Activated naive CD4-positive, alpha-beta T cell treated with anti-CD3 and anti-CD28 coated beads, Interleukin-2, amount 10 ng/mL, durations not matched to agents 7 days and 5 days (primary cell): ENCODE results near the gene ARHGAP31.
A peak's percentile ranks its signal among the peaks of the same experiment; 100 is the strongest.
"Not testable (repeated sequence)": the region's sequence is repeated elsewhere in the genome, so short reads cannot be mapped to it uniquely, and the experiment has no call there.

Source experiments
- CTCF ChIA-PET: fragments of 350-600 bp; sonication (Branson Sonifier 250); formaldehyde crosslinking; loops from one replicate; lab custom pipeline; 2021; ENCODE audit warnings: antibody characterized with exemption; lab: Charles Lee
- DNase-seq: peaks from one replicate; pipeline ENCODE4 v3.0.0-alpha.2; 2020
- H3K27ac Mint-ChIP-seq: one replicate; pipeline ENCODE4 v1.8.0; 2021; ENCODE audit warnings: mild to moderate bottlenecking, moderate library complexity, mixed read lengths
- H3K27me3 Mint-ChIP-seq: one replicate; pipeline ENCODE4 v1.8.0; 2021; ENCODE audit warnings: mild to moderate bottlenecking, mixed read lengths
- H3K36me3 Mint-ChIP-seq: one replicate; pipeline ENCODE4 v1.8.0; 2021; ENCODE audit warnings: mixed read lengths
- H3K4me1 Mint-ChIP-seq: one replicate; pipeline ENCODE4 v1.8.0; 2021; ENCODE audit warnings: mixed read lengths
- H3K4me3 Mint-ChIP-seq: one replicate; pipeline ENCODE4 v1.8.0; 2021; ENCODE audit warnings: mild to moderate bottlenecking, moderate library complexity, mixed read lengths
- H3K9me3 Mint-ChIP-seq: one replicate; pipeline ENCODE4 v1.8.0; 2021; ENCODE audit warnings: mixed read lengths

The ARHGAP31 gene

DNA sequence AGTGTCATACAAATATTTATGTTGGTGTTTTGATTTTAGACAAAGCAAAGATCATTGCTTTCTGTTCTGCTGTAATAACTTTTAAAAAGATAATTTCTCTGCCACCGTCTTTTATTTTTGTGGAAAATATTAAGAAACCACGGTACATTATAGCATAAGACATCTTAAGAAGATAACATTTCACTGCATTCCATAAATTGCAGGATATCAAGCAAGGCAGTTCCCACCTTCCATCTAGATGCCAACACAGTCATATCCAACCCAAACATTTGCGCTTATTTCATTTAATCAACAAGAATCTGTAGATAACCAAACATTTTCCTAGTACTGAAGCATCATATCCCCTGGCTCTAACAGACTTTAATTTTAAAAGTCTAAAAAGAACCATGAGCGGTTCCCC, 25.1 kb downstream of the ARHGAP31 start:
- no peak overlapping the region for H3K27ac Mint-ChIP-seq
- peaks cover 37% of the 10 kb centered on the region for H3K27me3 Mint-ChIP-seq
- CTCF ChIA-PET, result no interaction called here

DNA sequence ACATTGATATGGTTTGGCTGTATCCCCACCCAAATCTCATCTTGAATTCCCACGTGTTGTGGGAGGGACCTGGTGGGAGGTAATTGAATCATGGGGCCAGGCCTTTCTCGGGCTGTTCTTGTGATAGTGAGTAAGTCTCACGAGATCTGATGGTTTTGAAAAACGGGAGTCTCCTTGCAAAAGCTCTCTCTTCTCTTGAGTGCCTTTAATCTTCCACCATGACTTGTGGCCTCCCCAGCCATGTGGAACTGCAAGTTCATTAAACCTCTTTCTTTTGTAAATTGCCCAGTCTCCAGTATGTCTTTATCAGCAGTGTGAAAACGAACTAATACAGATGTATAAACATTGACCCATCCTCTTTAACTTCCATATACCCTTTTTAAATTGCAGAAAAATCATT, 26.6 kb downstream of the ARHGAP31 start:
- H3K36me3 Mint-ChIP-seq, H3K27ac Mint-ChIP-seq, H3K4me3 Mint-ChIP-seq, DNase-seq, CTCF ChIA-PET, H3K9me3 Mint-ChIP-seq: not testable (repeated sequence)
- H3K27me3 Mint-ChIP-seq, result peaks cover 48% of the 10 kb centered on the region
- H3K4me1 Mint-ChIP-seq, result peaks cover 22% of the 10 kb centered on the region

More for the DNA sequence above, 25.1 kb downstream of the ARHGAP31 start:
- no peak overlapping the region for H3K4me3 Mint-ChIP-seq
- no peak for DNase-seq
- peaks cover 2% of the 10 kb centered on the region for H3K36me3 Mint-ChIP-seq
- H3K9me3 Mint-ChIP-seq, result no peaks in the 10 kb centered on the region
- H3K4me1 Mint-ChIP-seq, result peaks cover 19% of the 10 kb centered on the region

DNA sequence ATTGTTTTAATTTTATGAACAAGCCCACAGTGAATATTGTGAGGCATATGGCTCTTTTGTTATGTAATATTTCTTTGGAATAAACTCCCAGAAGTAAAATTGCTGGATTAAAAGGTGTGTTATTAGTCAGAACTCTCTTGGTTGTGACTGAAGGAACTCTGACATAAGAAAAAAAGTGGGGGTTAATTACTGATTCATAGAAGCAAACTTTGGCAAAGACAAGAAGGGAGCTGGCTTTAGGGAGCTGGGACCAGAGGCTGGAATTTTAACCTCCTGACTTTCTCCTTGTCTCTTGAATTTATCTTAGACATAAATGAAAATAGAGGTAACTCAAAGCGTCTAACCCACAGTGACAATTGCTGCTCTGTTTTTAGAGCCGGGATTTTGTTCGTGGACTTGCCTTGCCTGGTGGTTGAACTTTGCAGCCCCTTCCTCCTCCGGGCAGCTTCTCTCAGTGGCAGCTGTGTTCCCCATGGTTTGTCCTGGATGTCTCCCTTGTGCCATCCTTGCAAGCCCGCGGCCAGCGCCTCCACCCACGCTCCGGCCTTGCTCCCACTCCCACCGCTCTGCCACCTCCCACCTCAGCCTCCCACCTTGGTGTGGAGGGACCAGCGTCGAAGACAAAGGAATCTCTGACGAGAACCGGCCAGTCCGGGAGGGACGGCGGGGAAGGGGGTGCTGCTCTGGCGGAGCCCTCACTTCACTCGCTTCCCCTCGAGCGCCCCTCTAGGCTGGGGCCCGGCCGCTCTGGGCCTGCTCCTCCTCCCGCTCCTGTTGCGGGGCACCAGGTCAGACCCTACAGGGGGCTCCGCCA, 28.0 kb downstream of the ARHGAP31 start:
- Mint-ChIP-seq H3K4me1 (peaks cover 22% of the 10 kb centered on the region), H3K27ac (peak overlapping the region; percentile 76), H3K4me3 (peak overlapping the region; percentile 69), H3K9me3 (no peaks in the 10 kb centered on the region), H3K36me3 (peaks cover 2% of the 10 kb centered on the region), H3K27me3 (peaks cover 53% of the 10 kb centered on the region)
- DNase-seq, result no peak
- CTCF ChIA-PET, result interaction anchor here (1.1 to 1.3 kb wide), 2 partner anchors 29 to 237 kb away, joined by 3 read pairs; partner anchors contain the start of gene CD80

DNA sequence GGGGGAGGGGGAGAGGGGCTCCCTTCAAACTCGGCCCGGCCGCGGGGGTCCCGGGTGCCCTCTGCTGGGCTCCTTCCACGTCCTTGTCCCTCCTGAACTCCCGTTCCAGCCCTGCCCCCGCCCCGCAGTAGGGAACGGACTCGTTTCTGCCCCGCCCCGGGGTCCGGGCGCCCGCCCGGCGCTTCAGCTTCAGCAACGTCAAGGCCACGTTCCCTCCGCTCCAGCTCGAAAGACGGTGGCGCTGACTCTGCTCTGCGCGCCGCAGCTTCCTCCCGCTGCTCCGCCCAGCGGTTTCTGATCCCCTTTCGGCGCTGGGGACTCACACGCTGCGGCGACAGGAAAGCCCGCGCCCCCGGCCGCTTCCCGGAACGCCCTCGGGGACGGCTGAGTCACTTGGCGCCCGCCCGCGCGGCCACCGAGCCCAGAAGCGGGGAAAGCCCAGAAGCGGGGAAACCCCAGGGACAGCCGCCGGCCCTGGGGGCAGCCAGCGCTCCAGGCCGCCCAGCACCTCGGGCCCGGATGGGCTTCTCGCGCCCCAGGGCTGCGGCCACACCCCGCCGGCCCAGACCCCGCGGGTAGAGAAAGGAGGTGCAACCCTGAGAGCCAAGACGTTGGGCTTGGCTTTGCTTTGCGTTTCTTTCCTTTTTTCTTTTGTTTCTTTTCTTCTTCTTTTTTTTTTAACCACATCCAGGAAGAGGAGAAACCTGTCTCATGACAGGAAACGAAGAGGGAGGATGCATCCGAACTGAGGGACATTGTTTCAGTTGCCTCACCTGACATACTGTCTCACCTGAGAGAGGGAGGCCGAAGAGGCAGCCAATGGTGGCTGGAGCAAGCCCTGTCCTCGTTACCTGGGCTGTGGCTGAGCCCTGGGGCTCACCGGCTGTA, 28.9 kb downstream of the ARHGAP31 start:
- Mint-ChIP-seq H3K27me3 (peaks cover 53% of the 10 kb centered on the region), H3K4me3 (peak overlapping the region; percentile 78), H3K36me3 (peaks cover 2% of the 10 kb centered on the region), H3K27ac (peak overlapping the region; percentile 90), H3K9me3 (no peaks in the 10 kb centered on the region), H3K4me1 (peaks cover 22% of the 10 kb centered on the region)
- CTCF ChIA-PET, result interaction anchor here (1.1 to 1.3 kb wide), 2 partner anchors 28 to 236 kb away, joined by 3 read pairs; partner anchors contain the start of gene CD80
- DNase-seq, result peak; percentile 92

DNA sequence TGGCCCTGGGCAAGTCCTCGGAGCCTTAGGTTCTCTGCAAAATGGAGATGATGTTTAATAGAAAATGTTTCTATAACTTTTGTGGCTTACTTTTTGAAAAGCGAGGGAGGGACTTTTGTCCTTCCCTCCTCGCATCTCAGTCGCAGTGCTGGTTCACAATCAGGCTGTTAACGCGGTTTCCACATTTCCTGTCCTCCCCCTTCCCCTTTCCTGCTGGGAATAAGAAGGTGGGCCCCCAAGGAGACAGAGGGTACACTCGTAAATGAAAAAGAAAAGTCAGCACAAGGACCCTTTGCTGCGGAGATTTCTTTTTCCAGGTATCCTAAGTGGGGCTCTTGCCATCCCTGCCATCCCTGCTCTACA, 29.5 kb downstream of the ARHGAP31 start:
- H3K4me1 Mint-ChIP-seq, result peaks cover 22% of the 10 kb centered on the region
- CTCF ChIA-PET, result no interaction called here
- DNase-seq, result no peak
- peak overlapping the region; percentile 78 for H3K4me3 Mint-ChIP-seq
- H3K27me3 Mint-ChIP-seq, result peaks cover 59% of the 10 kb centered on the region
- peaks cover 2% of the 10 kb centered on the region for H3K36me3 Mint-ChIP-seq
- peak overlapping the region; percentile 90 for H3K27ac Mint-ChIP-seq
- no peaks in the 10 kb centered on the region for H3K9me3 Mint-ChIP-seq

DNA sequence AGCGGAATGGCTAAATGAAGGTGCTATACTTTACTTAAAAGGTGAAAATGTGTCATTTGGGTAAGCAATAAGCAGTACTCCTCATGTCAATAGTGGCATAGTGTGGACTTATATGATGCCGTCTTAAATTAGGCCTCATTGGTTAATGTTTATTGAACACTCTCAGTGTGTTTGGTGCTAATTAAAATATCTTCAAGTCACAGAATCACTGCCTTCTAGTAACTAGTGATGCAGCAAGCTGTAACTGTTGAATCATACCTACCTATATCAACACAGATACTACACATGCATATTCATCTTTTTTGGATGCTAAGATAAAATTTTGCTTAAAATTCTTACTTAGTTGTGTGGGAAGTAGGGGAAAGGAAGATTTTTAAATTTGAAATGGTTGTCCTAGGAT, 30.7 kb downstream of the ARHGAP31 start:
- peaks cover 22% of the 10 kb centered on the region for H3K4me1 Mint-ChIP-seq
- peaks cover 2% of the 10 kb centered on the region for H3K36me3 Mint-ChIP-seq
- CTCF ChIA-PET, result no interaction called here
- H3K27ac Mint-ChIP-seq, result no peak overlapping the region
- no peaks in the 10 kb centered on the region for H3K9me3 Mint-ChIP-seq
- H3K27me3 Mint-ChIP-seq, result peaks cover 58% of the 10 kb centered on the region
- DNase-seq, result no peak
- H3K4me3 Mint-ChIP-seq, result no peak overlapping the region

DNA sequence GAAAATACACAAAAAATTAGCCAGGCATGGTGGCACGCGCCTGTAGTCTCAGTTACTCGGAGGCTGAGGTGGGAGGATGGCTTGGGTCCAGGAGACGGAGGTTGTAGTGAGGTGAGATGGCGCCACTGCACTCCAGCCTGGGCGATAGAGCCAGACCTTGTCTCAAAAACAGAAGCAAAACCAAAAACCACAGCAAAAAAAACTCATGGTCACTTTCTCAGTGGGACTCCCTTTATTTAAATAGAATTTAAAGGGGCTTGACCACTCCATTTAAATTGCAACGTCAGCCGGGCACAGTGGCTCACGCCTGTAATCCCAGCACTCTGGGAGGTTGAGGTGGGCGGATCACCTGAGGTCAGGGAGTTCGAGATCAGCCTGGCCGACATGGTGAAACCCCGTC, 32.8 kb downstream of the ARHGAP31 start:
- Mint-ChIP-seq H3K9me3 (no peaks in the 10 kb centered on the region), H3K4me3 (no peak overlapping the region), H3K36me3 (peaks cover 2% of the 10 kb centered on the region), H3K27me3 (peaks cover 57% of the 10 kb centered on the region), H3K27ac (no peak overlapping the region), H3K4me1 (peaks cover 21% of the 10 kb centered on the region)
- CTCF ChIA-PET, result interaction anchor here (1.3 kb wide), 1 partner anchor 86 kb away, joined by 3 read pairs; no protein-coding TSS in a partner anchor
- no peak for DNase-seq

DNA sequence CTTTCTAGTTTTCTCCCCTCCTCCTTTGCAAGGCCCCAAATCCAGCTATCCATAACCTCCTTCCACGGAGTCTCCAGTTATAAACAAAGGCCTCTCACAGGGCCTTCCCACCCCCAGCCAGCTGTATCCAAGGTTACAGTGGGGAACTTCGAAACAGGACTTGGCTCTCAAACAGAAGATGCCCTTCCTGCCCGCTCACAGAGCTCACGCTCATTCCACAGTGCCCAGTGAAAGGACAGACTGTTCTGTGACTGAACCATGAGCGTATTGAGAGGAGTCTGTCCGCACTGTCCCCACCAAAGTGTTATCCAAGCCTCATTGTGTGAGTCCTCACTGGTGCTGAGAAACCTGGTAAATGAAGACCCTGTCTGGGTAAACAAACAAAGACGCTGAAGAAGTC, 35.4 kb downstream of the ARHGAP31 start:
- Mint-ChIP-seq H3K36me3 (no peaks in the 10 kb centered on the region), H3K27ac (no peak overlapping the region), H3K9me3 (no peaks in the 10 kb centered on the region), H3K4me3 (no peak overlapping the region), H3K27me3 (peaks cover 40% of the 10 kb centered on the region), H3K4me1 (peaks cover under 1% of the 10 kb centered on the region)
- CTCF ChIA-PET, result interaction anchor here (0.5 kb wide), 1 partner anchor 139 kb away, joined by 3 read pairs; no protein-coding TSS in a partner anchor
- no peak for DNase-seq

DNA sequence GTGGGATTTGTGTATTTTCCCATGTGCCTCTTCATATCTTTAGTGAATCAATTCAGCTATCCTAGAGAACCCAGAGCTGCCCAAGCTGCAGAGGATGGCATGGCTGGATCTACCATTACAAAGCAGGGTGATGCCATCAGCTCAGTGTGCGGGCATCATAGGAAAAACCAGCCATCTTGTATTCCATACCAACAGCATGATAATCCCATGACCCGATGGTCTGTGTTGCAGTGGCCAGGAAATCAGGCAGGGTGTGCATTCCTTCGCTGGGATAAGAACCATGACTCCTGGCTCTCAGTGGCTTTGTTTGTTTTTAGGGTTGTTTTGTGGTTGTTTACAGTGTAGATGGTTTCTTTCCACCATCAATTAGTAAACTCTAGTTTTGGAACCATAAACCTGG, 36.0 kb downstream of the ARHGAP31 start:
- Mint-ChIP-seq H3K27ac (no peak overlapping the region), H3K4me3 (no peak overlapping the region), H3K27me3 (peaks cover 37% of the 10 kb centered on the region), H3K36me3 (no peaks in the 10 kb centered on the region), H3K4me1 (no peaks in the 10 kb centered on the region), H3K9me3 (no peaks in the 10 kb centered on the region)
- no peak for DNase-seq
- CTCF ChIA-PET, result no interaction called here

DNA sequence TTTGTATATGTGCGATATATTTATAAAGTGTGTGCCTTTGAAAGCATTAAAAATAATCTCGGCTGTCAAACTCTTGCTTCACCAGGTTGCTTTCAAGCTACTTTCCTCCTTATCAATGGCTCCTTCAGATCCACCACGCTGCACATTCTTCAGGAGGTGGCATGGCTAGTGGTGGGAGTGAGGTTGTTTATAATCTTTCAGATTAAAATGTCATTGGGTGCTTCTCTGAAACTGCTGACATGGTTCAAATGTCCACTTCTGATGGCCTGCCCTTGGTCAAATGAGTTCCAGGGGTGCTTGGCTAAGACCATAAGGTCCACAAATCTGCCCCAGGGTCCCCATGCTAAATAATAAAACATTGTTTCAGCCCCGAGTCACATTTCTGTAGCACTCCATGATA, 36.7 kb downstream of the ARHGAP31 start:
- no peaks in the 10 kb centered on the region for H3K9me3 Mint-ChIP-seq
- no peak overlapping the region for H3K4me3 Mint-ChIP-seq
- H3K27ac Mint-ChIP-seq, result no peak overlapping the region
- CTCF ChIA-PET, result no interaction called here
- DNase-seq, result no peak
- H3K4me1 Mint-ChIP-seq, result no peaks in the 10 kb centered on the region
- no peaks in the 10 kb centered on the region for H3K36me3 Mint-ChIP-seq
- peaks cover 31% of the 10 kb centered on the region for H3K27me3 Mint-ChIP-seq

DNA sequence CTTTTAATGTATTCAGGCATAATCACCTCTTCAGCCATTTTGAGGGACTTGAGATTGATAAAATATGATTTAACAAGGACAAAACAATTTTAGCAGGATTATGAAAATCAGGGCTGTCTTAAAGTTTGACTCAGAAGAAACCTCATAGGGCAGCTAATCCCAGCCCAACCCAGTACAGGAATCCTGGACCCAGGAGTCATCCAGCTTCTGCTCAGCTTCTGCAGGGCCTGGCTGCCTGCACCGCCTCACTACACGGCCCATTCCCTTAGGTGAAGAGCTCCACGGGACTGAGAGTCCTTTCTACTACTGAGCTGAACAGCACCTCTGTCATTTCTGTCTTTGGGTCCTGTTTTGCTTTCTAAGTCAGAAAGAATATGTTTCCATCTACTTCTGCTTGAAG, 37.5 kb downstream of the ARHGAP31 start:
- H3K9me3 Mint-ChIP-seq, result no peaks in the 10 kb centered on the region
- no peaks in the 10 kb centered on the region for H3K36me3 Mint-ChIP-seq
- no peak overlapping the region for H3K27ac Mint-ChIP-seq
- CTCF ChIA-PET, result interaction anchor here (1.3 kb wide), 1 partner anchor 20 kb away, joined by 4 read pairs; no protein-coding TSS in a partner anchor
- peaks cover 24% of the 10 kb centered on the region for H3K27me3 Mint-ChIP-seq
- H3K4me1 Mint-ChIP-seq, result no peaks in the 10 kb centered on the region
- H3K4me3 Mint-ChIP-seq, result no peak overlapping the region
- DNase-seq, result no peak

DNA sequence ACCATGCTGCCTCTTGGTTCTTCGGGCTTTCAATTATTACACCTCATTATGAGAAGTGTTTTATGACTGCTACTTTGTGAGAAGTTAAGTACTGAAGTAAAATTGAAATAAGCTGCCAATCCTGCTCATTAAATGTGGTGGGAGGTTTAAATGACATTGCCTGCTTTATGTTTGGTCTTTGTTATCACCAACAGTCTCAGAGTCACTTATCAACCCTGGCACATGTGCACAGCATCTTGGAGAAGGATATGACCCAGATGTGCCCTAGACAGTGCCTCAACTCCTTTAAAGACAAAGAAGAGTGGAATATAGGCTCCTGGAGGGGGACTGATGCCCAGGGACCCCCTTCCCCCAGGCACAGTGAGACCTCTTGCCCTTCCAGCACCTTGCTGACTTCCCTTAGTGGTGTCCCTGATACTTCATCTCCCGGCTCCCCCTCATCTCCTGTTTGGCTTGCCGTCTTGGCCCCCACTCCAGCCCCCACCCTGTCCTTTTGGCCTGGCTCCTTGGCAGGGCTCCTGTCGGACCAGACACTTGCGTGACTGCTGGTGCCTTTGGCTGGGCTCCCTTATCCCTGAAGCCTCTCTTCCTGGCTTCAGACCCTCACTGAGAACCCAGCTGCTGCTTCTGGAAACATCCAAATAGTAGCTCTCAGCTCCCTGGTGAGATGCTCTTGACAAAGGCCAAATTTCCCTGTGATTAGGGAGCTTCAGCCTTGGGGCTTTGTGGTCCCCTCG, 39.8 kb downstream of the ARHGAP31 start:
- Mint-ChIP-seq H3K27ac (no peak overlapping the region), H3K4me3 (no peak overlapping the region), H3K27me3 (peaks cover 17% of the 10 kb centered on the region), H3K36me3 (no peaks in the 10 kb centered on the region), H3K4me1 (no peaks in the 10 kb centered on the region), H3K9me3 (peaks cover 3% of the 10 kb centered on the region)
- CTCF ChIA-PET, result no interaction called here
- DNase-seq, result no peak

DNA sequence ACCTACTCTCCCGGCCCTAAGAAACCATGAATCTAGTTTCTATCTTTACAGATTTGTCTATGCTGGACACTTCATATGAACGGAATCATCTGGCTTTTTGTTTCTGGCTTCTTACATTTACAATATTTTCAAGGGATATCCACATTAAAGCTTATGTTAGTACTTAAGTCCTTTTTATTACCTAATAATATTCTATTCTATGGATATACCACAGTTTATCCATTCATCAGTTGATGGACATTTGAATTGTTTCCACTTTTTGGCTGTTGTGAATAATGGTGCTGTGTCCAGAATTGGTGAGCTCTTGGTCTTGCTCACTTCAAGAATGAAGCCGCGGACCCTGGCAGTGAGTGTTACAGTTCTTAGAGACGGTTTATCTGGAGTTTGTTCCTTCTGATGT, 42.6 kb downstream of the ARHGAP31 start:
- no peak overlapping the region for H3K4me3 Mint-ChIP-seq
- DNase-seq, result no peak
- no peak overlapping the region for H3K27ac Mint-ChIP-seq
- no peaks in the 10 kb centered on the region for H3K36me3 Mint-ChIP-seq
- H3K9me3 Mint-ChIP-seq, result peaks cover 3% of the 10 kb centered on the region
- H3K27me3 Mint-ChIP-seq, result peaks cover 11% of the 10 kb centered on the region
- CTCF ChIA-PET, result no interaction called here
- H3K4me1 Mint-ChIP-seq, result no peaks in the 10 kb centered on the region

DNA sequence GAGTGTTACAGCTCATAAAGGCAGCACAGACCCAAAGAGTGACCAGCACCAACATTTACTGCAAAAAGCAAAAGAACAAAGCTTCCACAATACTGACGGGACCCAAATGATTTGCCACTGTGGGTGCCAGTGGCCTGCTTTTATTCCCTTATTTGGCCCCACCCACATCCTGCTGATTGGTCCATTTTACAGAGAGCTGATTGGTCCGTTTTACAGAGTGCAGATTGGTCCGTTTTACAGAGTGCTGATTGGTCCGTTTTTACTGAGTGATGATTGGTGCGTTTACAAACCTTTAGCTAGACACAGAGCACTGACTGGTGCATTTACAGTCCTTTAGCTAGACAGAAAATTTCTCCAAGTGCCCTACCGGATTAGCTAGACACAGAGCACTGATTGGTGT, 43.2 kb downstream of the ARHGAP31 start:
- CTCF ChIA-PET, H3K9me3 Mint-ChIP-seq, H3K36me3 Mint-ChIP-seq: not testable (repeated sequence)

More for the DNA sequence above, 43.2 kb downstream of the ARHGAP31 start:
- not testable (repeated sequence) for H3K4me3 Mint-ChIP-seq, H3K4me1 Mint-ChIP-seq, H3K27ac Mint-ChIP-seq, DNase-seq, H3K27me3 Mint-ChIP-seq
